GM23338 (cell line): ENCODE results near the gene WDR62. TPM values are rescaled to one million over a fixed set of nuclear protein-coding genes. Genes with fewer than 3 reads are reported as not detected.
A peak's percentile ranks its signal among the peaks of the same experiment; 100 is the strongest.

Experiments
- ATAC-seq: fragments of 200-7000 bp; cut with Tn5 transposase; 3 replicates; pipeline ENCODE4 v1.9.1; 2020
- DNase-seq: peaks from one replicate; pipeline ENCODE4 v3.0.0-alpha.2; 2015; ENCODE audit warnings: low spot score
- H2AFZ ChIP-seq: fragments of 200-600 bp; sonication (generic); 2 replicates; pipeline ENCODE4 v1.8.0; 2016; ENCODE audit warnings: antibody characterized with exemption, mild to moderate bottlenecking, moderate library complexity
- H3F3A ChIP-seq: fragments of 200-600 bp; sonication (generic); replicated peaks from 2 replicates; pipeline ENCODE4 v1.8.0; 2017; ENCODE audit warnings: antibody characterized with exemption, mixed run types, low read depth
- H3K27ac ChIP-seq: fragments of 200-600 bp; sonication (generic); 2 replicates; pipeline ENCODE4 v1.6.1; 2016; ENCODE audit warnings: low read depth
- H3K27me3 ChIP-seq: fragments of 200-600 bp; sonication (generic); 2 replicates; pipeline ENCODE4 v1.8.0; 2016; ENCODE audit warnings: mild to moderate bottlenecking, mixed run types, moderate library complexity; ENCODE audit not compliant: insufficient read depth
- H3K36me3 ChIP-seq: fragments of 200-600 bp; sonication (generic); 2 replicates; pipeline ENCODE4 v1.8.0; 2016; ENCODE audit warnings: mild to moderate bottlenecking; ENCODE audit not compliant: insufficient read depth
- H3K4me1 ChIP-seq: fragments of 200-600 bp; sonication (generic); 2 replicates; pipeline ENCODE4 v1.8.0; 2016; ENCODE audit warnings: mild to moderate bottlenecking, moderate library complexity; ENCODE audit not compliant: insufficient read depth
- H3K4me2 ChIP-seq: fragments of 200-600 bp; sonication (generic); 2 replicates; pipeline ENCODE4 v1.7.1; 2017; ENCODE audit warnings: mixed run types
- H3K4me3 ChIP-seq: fragments of 200-600 bp; sonication (generic); 2 replicates; pipeline ENCODE4 v1.6.1; 2016; ENCODE audit warnings: mixed run types
- H3K79me2 ChIP-seq: fragments of 200-600 bp; sonication (generic); replicated peaks from 2 replicates; pipeline ENCODE4 v1.8.0; 2017; ENCODE audit warnings: mild to moderate bottlenecking; ENCODE audit not compliant: insufficient read depth
- H3K9me2 ChIP-seq: fragments of 200-600 bp; sonication (generic); 2 replicates; pipeline ENCODE4 v1.8.0; 2017; ENCODE audit not compliant: insufficient read depth
- H4K20me1 ChIP-seq: fragments of 200-600 bp; sonication (generic); replicated peaks from 2 replicates; pipeline ENCODE4 v1.8.0; 2017; ENCODE audit warnings: mild to moderate bottlenecking; ENCODE audit not compliant: insufficient read depth
- H3K27ac Mint-ChIP-seq: 2 replicates; pipeline ENCODE4 v1.8.0; 2020; ENCODE audit warnings: inconsistent platforms, mild to moderate bottlenecking, moderate library complexity, mixed read lengths
- H3K27me3 Mint-ChIP-seq: 3 replicates; pipeline ENCODE4 v1.8.0; 2022; ENCODE audit warnings: low read depth, mild to moderate bottlenecking, moderate library complexity, mixed read lengths, inconsistent platforms; ENCODE audit not compliant: insufficient read depth, poor library complexity
- H3K36me3 Mint-ChIP-seq: 3 replicates; pipeline ENCODE4 v1.8.0; 2021; ENCODE audit warnings: low read depth, mild to moderate bottlenecking, inconsistent platforms, moderate library complexity, mixed read lengths
- H3K4me1 Mint-ChIP-seq: 3 replicates; pipeline ENCODE4 v1.8.0; 2020; ENCODE audit warnings: mild to moderate bottlenecking, inconsistent platforms, mixed read lengths
- H3K4me3 Mint-ChIP-seq: 3 replicates; pipeline ENCODE4 v1.8.0; 2021; ENCODE audit warnings: moderate library complexity, mild to moderate bottlenecking, inconsistent platforms, mixed read lengths
- H3K9me3 Mint-ChIP-seq: 3 replicates; pipeline ENCODE4 v1.8.0; 2020; ENCODE audit warnings: moderate library complexity, mild to moderate bottlenecking, inconsistent platforms, mixed read lengths
- CREB1 ChIP-seq: fragments of 250-450 bp; sonication (Bioruptor Pico); IDR thresholded peaks from 2 replicates; pipeline ENCODE4 v1.5.0; 2020; ENCODE audit warnings: low read depth, mild to moderate bottlenecking, moderate library complexity
- EZH2 ChIP-seq: fragments of 200-600 bp; sonication (generic); IDR thresholded peaks from one replicate; pipeline ENCODE4 v1.8.0; 2017; ENCODE audit warnings: antibody characterized with exemption, mild to moderate bottlenecking, low read depth; ENCODE audit not compliant: unreplicated experiment
- JUNB ChIP-seq: IDR thresholded peaks from one replicate; pipeline ENCODE4 v1.6.1; 2016; ENCODE audit warnings: antibody characterized with exemption; ENCODE audit not compliant: unreplicated experiment
- POLR2AphosphoS5 ChIP-seq: IDR thresholded peaks from 2 replicates; pipeline ENCODE4 v1.6.1; 2016; ENCODE audit warnings: antibody characterized with exemption, low read depth
- ZNF331 ChIP-seq: fragments of 250-450 bp; sonication (Bioruptor Pico); IDR thresholded peaks from 2 replicates; pipeline ENCODE4 v1.5.0; 2020; ENCODE audit warnings: low read depth, mild to moderate bottlenecking, moderate library complexity
- polyA plus RNA-seq: library from polyadenylated mRNA; unstranded; fragments of >200 nt; fragmentation: Nextera tagmentation; extraction: Ambion mirVana; gene quantifications from 2 replicates; pipeline ENCODE4 v1.2.1, GENCODE V29; 2016
- total RNA-seq: library from RNA; depleted of rRNA; stranded (reverse); fragments of >200 nt; shearing (Covaris generic); gene quantifications from 2 replicates; pipeline ENCODE4 v1.2.3, GENCODE V29; 2014
- TF ChIP-seq, protein P1 (sequence below): fragments of 250-450 bp; sonication (Bioruptor Pico); IDR thresholded peaks from 2 replicates; pipeline ENCODE4 v1.5.0; 2020; ENCODE audit warnings: mild to moderate bottlenecking, moderate library complexity
- TF ChIP-seq, protein P2 (sequence below): IDR thresholded peaks from one replicate; pipeline ENCODE4 v1.6.1; 2018; ENCODE audit warnings: antibody characterized with exemption; ENCODE audit not compliant: unreplicated experiment

The WDR62 gene
- total and polyA plus RNA-seq, 2 experiments from 2014 or later: 14.1 to 45.4 TPM

DNA sequence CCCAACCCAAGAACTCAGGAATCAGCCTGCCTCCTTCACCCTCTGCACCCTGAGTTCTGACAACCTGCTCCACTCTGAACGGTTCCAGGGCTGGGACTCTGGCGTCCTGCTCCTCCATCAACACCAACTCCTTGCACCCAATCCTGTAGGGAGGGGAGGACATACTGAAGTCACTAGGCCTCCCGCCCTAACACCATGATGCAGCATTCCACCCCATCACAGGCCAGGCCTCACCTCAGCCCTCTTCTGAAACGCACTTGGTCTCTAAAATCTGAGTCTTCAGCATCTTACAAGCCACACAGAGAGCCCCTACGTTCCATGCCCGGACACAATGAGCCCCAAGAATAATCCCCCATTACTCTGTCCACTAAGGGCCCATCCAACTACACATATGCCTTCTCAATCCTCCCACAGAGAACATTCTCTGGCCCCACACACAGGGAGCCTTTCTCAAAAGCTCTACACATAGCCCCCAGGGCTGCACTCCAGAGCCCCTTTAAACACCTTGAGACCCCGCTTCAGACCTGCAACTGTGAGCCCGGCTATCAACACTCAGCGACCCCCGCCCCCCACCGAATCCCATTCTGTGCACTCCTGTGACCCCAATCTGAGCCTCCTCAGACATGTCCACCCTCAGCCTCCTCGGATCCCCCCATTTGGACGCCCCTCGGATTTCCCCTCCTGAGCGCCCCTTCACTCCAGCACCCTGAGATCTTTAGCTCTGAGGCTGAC, 41.3 kb upstream of the WDR62 start (continued):
- TF ChIP-seq, protein P1, sequence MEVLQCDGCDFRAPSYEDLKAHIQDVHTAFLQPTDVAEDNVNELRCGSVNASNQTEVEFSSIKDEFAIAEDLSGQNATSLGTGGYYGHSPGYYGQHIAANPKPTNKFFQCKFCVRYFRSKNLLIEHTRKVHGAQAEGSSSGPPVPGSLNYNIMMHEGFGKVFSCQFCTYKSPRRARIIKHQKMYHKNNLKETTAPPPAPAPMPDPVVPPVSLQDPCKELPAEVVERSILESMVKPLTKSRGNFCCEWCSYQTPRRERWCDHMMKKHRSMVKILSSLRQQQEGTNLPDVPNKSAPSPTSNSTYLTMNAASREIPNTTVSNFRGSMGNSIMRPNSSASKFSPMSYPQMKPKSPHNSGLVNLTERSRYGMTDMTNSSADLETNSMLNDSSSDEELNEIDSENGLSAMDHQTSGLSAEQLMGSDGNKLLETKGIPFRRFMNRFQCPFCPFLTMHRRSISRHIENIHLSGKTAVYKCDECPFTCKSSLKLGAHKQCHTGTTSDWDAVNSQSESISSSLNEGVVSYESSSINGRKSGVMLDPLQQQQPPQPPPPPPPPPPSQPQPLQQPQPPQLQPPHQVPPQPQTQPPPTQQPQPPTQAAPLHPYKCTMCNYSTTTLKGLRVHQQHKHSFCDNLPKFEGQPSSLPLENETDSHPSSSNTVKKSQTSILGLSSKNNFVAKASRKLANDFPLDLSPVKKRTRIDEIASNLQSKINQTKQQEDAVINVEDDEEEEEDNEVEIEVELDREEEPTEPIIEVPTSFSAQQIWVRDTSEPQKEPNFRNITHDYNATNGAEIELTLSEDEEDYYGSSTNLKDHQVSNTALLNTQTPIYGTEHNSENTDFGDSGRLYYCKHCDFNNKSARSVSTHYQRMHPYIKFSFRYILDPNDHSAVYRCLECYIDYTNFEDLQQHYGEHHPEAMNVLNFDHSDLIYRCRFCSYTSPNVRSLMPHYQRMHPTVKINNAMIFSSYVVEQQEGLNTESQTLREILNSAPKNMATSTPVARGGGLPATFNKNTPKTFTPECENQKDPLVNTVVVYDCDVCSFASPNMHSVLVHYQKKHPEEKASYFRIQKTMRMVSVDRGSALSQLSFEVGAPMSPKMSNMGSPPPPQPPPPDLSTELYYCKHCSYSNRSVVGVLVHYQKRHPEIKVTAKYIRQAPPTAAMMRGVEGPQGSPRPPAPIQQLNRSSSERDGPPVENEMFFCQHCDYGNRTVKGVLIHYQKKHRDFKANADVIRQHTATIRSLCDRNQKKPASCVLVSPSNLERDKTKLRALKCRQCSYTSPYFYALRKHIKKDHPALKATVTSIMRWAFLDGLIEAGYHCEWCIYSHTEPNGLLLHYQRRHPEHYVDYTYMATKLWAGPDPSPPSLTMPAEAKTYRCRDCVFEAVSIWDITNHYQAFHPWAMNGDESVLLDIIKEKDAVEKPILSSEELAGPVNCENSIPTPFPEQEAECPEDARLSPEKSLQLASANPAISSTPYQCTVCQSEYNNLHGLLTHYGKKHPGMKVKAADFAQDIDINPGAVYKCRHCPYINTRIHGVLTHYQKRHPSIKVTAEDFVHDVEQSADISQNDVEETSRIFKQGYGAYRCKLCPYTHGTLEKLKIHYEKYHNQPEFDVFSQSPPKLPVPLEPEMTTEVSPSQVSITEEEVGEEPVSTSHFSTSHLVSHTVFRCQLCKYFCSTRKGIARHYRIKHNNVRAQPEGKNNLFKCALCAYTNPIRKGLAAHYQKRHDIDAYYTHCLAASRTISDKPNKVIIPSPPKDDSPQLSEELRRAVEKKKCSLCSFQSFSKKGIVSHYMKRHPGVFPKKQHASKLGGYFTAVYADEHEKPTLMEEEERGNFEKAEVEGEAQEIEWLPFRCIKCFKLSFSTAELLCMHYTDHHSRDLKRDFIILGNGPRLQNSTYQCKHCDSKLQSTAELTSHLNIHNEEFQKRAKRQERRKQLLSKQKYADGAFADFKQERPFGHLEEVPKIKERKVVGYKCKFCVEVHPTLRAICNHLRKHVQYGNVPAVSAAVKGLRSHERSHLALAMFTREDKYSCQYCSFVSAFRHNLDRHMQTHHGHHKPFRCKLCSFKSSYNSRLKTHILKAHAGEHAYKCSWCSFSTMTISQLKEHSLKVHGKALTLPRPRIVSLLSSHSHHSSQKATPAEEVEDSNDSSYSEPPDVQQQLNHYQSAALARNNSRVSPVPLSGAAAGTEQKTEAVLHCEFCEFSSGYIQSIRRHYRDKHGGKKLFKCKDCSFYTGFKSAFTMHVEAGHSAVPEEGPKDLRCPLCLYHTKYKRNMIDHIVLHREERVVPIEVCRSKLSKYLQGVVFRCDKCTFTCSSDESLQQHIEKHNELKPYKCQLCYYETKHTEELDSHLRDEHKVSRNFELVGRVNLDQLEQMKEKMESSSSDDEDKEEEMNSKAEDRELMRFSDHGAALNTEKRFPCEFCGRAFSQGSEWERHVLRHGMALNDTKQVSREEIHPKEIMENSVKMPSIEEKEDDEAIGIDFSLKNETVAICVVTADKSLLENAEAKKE (CRISPR knock-in tag): no peak
- TF ChIP-seq JUNB: no peak
- TF ChIP-seq EZH2: no peak
- no peak for TF ChIP-seq ZNF331

DNA sequence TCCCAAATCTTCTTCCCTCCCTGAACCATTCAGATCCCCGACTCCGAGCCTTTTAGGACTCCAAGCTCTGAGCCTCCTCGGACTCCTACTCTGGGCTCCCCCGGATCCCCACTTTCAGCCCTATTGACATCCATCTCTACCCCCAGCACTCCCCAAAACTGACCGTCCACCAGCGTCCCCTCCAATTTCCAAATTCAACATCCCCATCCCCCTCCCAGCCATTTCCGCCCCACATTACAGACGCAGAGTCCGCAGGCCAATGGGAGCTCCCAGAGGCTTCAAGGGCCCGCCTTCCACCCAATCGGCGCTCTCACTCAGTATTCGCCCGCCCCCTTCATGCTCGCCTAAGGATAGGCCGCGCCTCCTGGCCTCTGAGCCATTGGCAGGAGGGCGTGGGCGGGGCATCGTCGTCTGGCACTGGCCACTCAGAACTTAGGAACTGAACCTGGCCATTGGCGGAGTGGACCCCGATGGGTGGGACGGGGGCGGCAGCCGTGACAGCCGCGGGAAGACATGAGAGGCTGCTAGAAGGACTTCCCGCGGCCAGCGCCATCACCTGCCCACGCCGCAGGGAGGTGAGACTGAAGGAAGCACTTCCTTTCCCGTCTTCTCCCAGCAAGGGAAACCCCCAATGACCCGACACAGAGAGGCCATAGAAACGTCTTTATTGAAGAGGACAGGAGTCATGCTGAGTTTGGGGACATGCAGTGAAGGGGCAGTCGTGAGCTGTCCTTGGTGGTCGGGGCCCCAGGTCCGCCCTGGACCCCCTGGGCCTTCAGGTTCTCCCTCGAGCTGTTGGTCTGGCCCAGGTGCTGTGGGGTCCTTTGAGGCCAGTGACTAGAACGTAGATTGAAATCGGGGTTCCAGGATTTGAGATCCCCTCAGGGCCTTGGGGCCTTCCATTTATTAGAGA, 40.4 kb upstream of the WDR62 start, which contains the start of gene ALKBH6:
ALKBH6 (minus strand) TSS at position 202 of the 913 bp plus-strand sequence. CDS start 816 bp downstream, outside the sequence.
- TF ChIP-seq CREB1 (CRISPR knock-in tag) (peak; percentile 77), ZNF331 (no peak), JUNB (no peak), POLR2AphosphoS5 (peak; percentile 80)
- TF ChIP-seq, protein P2, sequence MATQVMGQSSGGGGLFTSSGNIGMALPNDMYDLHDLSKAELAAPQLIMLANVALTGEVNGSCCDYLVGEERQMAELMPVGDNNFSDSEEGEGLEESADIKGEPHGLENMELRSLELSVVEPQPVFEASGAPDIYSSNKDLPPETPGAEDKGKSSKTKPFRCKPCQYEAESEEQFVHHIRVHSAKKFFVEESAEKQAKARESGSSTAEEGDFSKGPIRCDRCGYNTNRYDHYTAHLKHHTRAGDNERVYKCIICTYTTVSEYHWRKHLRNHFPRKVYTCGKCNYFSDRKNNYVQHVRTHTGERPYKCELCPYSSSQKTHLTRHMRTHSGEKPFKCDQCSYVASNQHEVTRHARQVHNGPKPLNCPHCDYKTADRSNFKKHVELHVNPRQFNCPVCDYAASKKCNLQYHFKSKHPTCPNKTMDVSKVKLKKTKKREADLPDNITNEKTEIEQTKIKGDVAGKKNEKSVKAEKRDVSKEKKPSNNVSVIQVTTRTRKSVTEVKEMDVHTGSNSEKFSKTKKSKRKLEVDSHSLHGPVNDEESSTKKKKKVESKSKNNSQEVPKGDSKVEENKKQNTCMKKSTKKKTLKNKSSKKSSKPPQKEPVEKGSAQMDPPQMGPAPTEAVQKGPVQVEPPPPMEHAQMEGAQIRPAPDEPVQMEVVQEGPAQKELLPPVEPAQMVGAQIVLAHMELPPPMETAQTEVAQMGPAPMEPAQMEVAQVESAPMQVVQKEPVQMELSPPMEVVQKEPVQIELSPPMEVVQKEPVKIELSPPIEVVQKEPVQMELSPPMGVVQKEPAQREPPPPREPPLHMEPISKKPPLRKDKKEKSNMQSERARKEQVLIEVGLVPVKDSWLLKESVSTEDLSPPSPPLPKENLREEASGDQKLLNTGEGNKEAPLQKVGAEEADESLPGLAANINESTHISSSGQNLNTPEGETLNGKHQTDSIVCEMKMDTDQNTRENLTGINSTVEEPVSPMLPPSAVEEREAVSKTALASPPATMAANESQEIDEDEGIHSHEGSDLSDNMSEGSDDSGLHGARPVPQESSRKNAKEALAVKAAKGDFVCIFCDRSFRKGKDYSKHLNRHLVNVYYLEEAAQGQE: peak; percentile 53
- Histone ChIP-seq H2AFZ (peak within 1 kb of the TSS; percentile 87), H3F3A (no peaks in the 10 kb centered on the region), H3K36me3 (no peaks in the 10 kb centered on the region), H3K79me2 (peaks cover 9% of the 10 kb centered on the region), H3K4me3 (peak within 1 kb of the TSS; percentile 81), H3K9me2 (no peaks in the 10 kb centered on the region), H3K4me1 (peaks cover 16% of the 10 kb centered on the region; the same call in 1 of the 2 replicates), H3K27me3 (no peaks in the 10 kb centered on the region), H4K20me1 (no peaks in the 10 kb centered on the region), H3K27ac (no peak within 1 kb of the TSS), H3K4me2 (peak within 1 kb of the TSS; percentile 91)
- H3K4me3 Mint-ChIP-seq: peak within 1 kb of the TSS; percentile 97
- H3K36me3 Mint-ChIP-seq: peaks cover 15% of the 10 kb centered on the region; the same call in 1 of the 3 replicates
- H3K27ac Mint-ChIP-seq: peak within 1 kb of the TSS; percentile 95
- peaks cover 17% of the 10 kb centered on the region for H3K27me3 Mint-ChIP-seq
- ATAC-seq: peak; percentile 96
- peak; percentile 100 for DNase-seq
- H3K9me3 Mint-ChIP-seq: no peaks in the 10 kb centered on the region
- H3K4me1 Mint-ChIP-seq: peaks cover 29% of the 10 kb centered on the region
